Measurements from ENCODE around the gene ITM2B. TPM values are rescaled to one million over a fixed set of nuclear protein-coding genes. Genes with fewer than 3 reads are reported as not detected.

The ITM2B gene
- total RNA-seq, 1 donor = 176 TPM

DNA sequence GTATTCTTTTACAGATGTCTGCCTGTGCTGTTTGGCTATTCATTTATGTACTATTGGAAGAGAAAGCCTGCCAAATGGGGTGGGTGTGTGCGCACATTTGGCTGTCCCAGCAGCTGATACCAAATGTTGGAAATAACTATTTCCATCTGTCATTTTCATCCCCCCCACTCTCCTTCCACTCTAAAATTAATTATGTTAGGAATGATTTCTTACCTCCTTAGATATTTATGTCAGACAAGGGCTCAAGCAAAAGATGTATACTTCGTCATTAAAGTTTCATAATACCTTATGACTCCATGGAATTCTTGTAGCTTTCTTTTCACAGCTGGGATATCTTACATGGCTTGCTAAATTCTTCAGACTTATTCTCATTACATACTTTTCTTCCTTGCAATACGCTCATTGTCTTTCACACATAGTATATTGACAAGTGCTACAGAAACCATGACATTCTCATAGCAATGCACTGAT lies 18.6 kb downstream of the ITM2B start:
- Histone ChIP-seq H3K4me1 (ENCODE audit: insufficient read depth, low read length) (no peaks in the 10 kb centered on the region), H3K27ac (ENCODE audit: low read depth, low read length) (no peak overlapping the region), H3K4me3 (ENCODE audit: insufficient read depth, low read length) (no peak overlapping the region), H3K9me3 (ENCODE audit: low read depth, low read length) (no peaks in the 10 kb centered on the region), H3K79me2 (ENCODE audit: insufficient read depth, low read length) (peaks cover 51% of the 10 kb centered on the region), H3K4me2 (ENCODE audit: insufficient read depth, low read length) (no peak overlapping the region), H2AFZ (ENCODE audit: low read length) (no peak overlapping the region), H3K27me3 (ENCODE audit: insufficient read depth, low read length) (no peaks in the 10 kb centered on the region), H3K36me3 (ENCODE audit: insufficient read depth, low read length) (peaks cover 17% of the 10 kb centered on the region), H4K20me1 (ENCODE audit: insufficient read depth, low read length) (peaks cover 33% of the 10 kb centered on the region)
- no peak for DNase-seq (ENCODE audit: insufficient read length, low spot score, missing footprints)
- TF ChIP-seq, protein P1, sequence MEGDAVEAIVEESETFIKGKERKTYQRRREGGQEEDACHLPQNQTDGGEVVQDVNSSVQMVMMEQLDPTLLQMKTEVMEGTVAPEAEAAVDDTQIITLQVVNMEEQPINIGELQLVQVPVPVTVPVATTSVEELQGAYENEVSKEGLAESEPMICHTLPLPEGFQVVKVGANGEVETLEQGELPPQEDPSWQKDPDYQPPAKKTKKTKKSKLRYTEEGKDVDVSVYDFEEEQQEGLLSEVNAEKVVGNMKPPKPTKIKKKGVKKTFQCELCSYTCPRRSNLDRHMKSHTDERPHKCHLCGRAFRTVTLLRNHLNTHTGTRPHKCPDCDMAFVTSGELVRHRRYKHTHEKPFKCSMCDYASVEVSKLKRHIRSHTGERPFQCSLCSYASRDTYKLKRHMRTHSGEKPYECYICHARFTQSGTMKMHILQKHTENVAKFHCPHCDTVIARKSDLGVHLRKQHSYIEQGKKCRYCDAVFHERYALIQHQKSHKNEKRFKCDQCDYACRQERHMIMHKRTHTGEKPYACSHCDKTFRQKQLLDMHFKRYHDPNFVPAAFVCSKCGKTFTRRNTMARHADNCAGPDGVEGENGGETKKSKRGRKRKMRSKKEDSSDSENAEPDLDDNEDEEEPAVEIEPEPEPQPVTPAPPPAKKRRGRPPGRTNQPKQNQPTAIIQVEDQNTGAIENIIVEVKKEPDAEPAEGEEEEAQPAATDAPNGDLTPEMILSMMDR (IDR thresholded peaks at IDR 0.05; ENCODE audit: extremely low read depth, low read depth, low read length) = no peak

DNA sequence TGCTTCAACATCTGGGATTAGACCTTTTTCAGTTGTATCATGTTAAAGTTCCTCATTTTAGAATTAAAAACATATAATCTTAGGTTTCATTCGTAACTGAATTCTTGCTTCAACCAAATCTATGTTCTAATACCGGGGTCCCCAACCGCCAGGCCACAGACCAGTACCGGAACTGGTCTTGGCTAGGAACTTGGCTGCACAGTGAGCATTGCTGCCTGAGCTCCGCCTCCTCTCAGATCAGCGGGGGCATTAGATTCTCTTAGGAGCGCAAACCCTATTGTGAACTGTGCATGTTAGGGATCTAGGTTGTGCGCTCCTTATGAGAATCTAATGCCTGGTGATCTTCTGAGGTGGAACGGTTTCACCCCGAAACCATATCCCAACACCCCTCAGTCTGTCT lies 19.2 kb downstream of the ITM2B start:
- H3K4me2 ChIP-seq (ENCODE audit: insufficient read depth, low read length) = no peak overlapping the region
- H3K9me3 ChIP-seq (ENCODE audit: low read depth, low read length) = no peaks in the 10 kb centered on the region
- H3K79me2 ChIP-seq (ENCODE audit: insufficient read depth, low read length) = peaks cover 48% of the 10 kb centered on the region

DNA sequence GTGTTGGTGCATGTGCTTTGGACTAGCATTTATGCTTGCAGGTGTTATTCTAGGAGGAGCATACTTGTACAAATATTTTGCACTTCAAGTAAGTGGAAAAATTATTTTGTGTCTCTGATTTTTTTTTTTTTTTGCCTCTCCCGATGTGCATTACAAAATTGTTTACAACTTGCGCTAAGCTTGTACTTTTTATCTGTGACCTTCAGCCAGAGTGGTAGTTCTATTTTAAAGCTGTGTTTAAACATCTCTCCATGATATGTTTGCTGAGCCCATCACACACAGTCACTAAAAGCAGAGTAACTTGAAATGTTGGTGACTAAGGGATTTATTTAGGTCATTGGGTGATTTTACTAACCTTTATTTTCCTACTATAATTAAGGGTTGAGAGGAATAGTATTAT lies 20.8 kb downstream of the ITM2B start:
- no peak overlapping the region for H3K4me2 ChIP-seq (ENCODE audit: insufficient read depth, low read length)
- H3K4me3 ChIP-seq (ENCODE audit: insufficient read depth, low read length) = no peak overlapping the region
- H4K20me1 ChIP-seq (ENCODE audit: insufficient read depth, low read length) = peaks cover 22% of the 10 kb centered on the region
- no peak overlapping the region for H3K27ac ChIP-seq (ENCODE audit: low read depth, low read length)
- TF ChIP-seq, protein P1 (IDR thresholded peaks at IDR 0.05; ENCODE audit: extremely low read depth, low read depth, low read length) = no peak
- no peaks in the 10 kb centered on the region for H3K9me3 ChIP-seq (ENCODE audit: low read depth, low read length)
- H3K4me1 ChIP-seq (ENCODE audit: insufficient read depth, low read length) = no peaks in the 10 kb centered on the region
- H3K79me2 ChIP-seq (ENCODE audit: insufficient read depth, low read length) = peaks cover 39% of the 10 kb centered on the region
- H2AFZ ChIP-seq (ENCODE audit: low read length) = no peak overlapping the region
- peaks cover 29% of the 10 kb centered on the region for H3K36me3 ChIP-seq (ENCODE audit: insufficient read depth, low read length)
- H3K27me3 ChIP-seq (ENCODE audit: insufficient read depth, low read length) = no peaks in the 10 kb centered on the region
- no peak for DNase-seq (ENCODE audit: insufficient read length, low spot score, missing footprints)

More for the DNA sequence above, 19.2 kb downstream of the ITM2B start:
- TF ChIP-seq, protein P1 (IDR thresholded peaks at IDR 0.05; ENCODE audit: extremely low read depth, low read depth, low read length) = no peak
- no peak for DNase-seq (ENCODE audit: insufficient read length, low spot score, missing footprints)
- H4K20me1 ChIP-seq (ENCODE audit: insufficient read depth, low read length) = peaks cover 33% of the 10 kb centered on the region
- H3K27ac ChIP-seq (ENCODE audit: low read depth, low read length) = no peak overlapping the region
- H2AFZ ChIP-seq (ENCODE audit: low read length) = no peak overlapping the region
- H3K4me1 ChIP-seq (ENCODE audit: insufficient read depth, low read length) = no peaks in the 10 kb centered on the region
- no peaks in the 10 kb centered on the region for H3K27me3 ChIP-seq (ENCODE audit: insufficient read depth, low read length)
- H3K4me3 ChIP-seq (ENCODE audit: insufficient read depth, low read length) = no peak overlapping the region
- peaks cover 21% of the 10 kb centered on the region for H3K36me3 ChIP-seq (ENCODE audit: insufficient read depth, low read length)

DNA sequence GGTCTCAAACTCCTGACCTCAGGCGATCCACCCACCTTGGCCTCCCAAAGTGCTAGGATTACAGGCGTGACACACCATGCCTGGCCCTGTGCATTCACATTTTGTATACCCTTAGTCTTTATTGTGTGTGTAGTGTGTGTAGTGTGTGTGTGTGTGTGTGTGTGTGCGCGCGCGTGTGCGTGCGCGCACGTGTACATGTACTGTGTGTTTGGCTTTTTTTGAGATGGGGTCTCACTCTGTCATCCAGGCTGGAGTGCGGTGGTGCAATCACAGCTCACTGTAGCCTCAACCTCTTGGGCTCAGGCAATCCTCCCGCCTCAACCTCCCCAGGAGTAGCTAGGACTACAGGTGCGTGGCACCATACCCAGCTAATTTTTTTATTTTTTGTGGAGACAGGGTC lies 22.1 kb downstream of the ITM2B start:
- no peaks in the 10 kb centered on the region for H3K4me1 ChIP-seq (ENCODE audit: insufficient read depth, low read length)
- no peaks in the 10 kb centered on the region for H3K27me3 ChIP-seq (ENCODE audit: insufficient read depth, low read length)
- DNase-seq (ENCODE audit: insufficient read length, low spot score, missing footprints) = no peak
- no peak overlapping the region for H3K4me3 ChIP-seq (ENCODE audit: insufficient read depth, low read length)
- TF ChIP-seq, protein P1 (IDR thresholded peaks at IDR 0.05; ENCODE audit: extremely low read depth, low read depth, low read length) = no peak
- peaks cover 18% of the 10 kb centered on the region for H4K20me1 ChIP-seq (ENCODE audit: insufficient read depth, low read length)
- peaks cover 27% of the 10 kb centered on the region for H3K79me2 ChIP-seq (ENCODE audit: insufficient read depth, low read length)
- H3K27ac ChIP-seq (ENCODE audit: low read depth, low read length) = no peak overlapping the region
- H3K36me3 ChIP-seq (ENCODE audit: insufficient read depth, low read length) = peaks cover 31% of the 10 kb centered on the region
- H3K9me3 ChIP-seq (ENCODE audit: low read depth, low read length) = no peaks in the 10 kb centered on the region
- no peak overlapping the region for H3K4me2 ChIP-seq (ENCODE audit: insufficient read depth, low read length)
- H2AFZ ChIP-seq (ENCODE audit: low read length) = no peak overlapping the region
